Measurements from ENCODE around the gene CDK17.

DNA sequence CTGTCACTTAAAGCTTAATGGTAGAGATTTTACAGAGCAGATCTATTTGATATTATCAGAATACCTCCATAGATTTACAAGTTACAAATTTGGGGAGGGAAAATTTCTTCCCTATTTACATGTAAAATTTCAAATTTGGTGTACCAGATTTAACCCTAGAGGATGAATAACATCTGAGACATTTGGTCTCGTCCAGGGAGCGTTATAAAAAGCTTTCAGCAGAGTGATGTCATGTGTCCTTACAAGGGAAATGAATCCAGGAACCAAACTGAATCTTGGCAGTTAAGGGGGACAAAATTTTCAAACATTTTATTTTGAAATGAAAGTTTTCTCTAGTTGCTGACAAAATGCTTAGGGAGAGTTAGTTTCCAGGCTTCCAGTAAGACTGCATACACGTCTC is 4.5 kb upstream of the CDK17 start:
- TF ChIP-seq, protein P1, sequence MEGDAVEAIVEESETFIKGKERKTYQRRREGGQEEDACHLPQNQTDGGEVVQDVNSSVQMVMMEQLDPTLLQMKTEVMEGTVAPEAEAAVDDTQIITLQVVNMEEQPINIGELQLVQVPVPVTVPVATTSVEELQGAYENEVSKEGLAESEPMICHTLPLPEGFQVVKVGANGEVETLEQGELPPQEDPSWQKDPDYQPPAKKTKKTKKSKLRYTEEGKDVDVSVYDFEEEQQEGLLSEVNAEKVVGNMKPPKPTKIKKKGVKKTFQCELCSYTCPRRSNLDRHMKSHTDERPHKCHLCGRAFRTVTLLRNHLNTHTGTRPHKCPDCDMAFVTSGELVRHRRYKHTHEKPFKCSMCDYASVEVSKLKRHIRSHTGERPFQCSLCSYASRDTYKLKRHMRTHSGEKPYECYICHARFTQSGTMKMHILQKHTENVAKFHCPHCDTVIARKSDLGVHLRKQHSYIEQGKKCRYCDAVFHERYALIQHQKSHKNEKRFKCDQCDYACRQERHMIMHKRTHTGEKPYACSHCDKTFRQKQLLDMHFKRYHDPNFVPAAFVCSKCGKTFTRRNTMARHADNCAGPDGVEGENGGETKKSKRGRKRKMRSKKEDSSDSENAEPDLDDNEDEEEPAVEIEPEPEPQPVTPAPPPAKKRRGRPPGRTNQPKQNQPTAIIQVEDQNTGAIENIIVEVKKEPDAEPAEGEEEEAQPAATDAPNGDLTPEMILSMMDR (IDR thresholded peaks at IDR 0.05; ENCODE audit: control extremely low read depth in 1 of 3, insufficient read depth in 1 of 3, low read depth in 1 of 3, low read length in 3 of 3): no peak
- TF ChIP-seq CHD1 (IDR thresholded peaks at IDR 0.05; ENCODE audit: low read depth, low read length) (no peak), YY1 (IDR thresholded peaks at IDR 0.05; ENCODE audit: low read depth, low read length) (no peak), POLR2A (IDR thresholded peaks at IDR 0.05; ENCODE audit: control extremely low read depth in 1 of 2, low read depth in 2 of 2, low read length in 2 of 2) (no peak), SP1 (IDR thresholded peaks at IDR 0.05; ENCODE audit: low read depth, low read length) (no peak), POLR2AphosphoS5 (IDR thresholded peaks at IDR 0.05; ENCODE audit: low read depth, low read length) (no peak), JUND (IDR thresholded peaks at IDR 0.05; ENCODE audit: low read length) (no peak), RAD21 (IDR thresholded peaks at IDR 0.05 in 1 of 2, conservative IDR thresholded peaks at IDR 0.05 in 1 of 2; ENCODE audit: low read depth in 2 of 2, low read length in 2 of 2) (no peak), HDAC6 (IDR thresholded peaks at IDR 0.05; ENCODE audit: low read depth, low read length) (no peak), TAF7 (optimal IDR thresholded peaks at IDR 0.05; ENCODE audit: borderline replicate concordance, low read depth, low read length) (no peak)
- TF ChIP-seq, protein P2, sequence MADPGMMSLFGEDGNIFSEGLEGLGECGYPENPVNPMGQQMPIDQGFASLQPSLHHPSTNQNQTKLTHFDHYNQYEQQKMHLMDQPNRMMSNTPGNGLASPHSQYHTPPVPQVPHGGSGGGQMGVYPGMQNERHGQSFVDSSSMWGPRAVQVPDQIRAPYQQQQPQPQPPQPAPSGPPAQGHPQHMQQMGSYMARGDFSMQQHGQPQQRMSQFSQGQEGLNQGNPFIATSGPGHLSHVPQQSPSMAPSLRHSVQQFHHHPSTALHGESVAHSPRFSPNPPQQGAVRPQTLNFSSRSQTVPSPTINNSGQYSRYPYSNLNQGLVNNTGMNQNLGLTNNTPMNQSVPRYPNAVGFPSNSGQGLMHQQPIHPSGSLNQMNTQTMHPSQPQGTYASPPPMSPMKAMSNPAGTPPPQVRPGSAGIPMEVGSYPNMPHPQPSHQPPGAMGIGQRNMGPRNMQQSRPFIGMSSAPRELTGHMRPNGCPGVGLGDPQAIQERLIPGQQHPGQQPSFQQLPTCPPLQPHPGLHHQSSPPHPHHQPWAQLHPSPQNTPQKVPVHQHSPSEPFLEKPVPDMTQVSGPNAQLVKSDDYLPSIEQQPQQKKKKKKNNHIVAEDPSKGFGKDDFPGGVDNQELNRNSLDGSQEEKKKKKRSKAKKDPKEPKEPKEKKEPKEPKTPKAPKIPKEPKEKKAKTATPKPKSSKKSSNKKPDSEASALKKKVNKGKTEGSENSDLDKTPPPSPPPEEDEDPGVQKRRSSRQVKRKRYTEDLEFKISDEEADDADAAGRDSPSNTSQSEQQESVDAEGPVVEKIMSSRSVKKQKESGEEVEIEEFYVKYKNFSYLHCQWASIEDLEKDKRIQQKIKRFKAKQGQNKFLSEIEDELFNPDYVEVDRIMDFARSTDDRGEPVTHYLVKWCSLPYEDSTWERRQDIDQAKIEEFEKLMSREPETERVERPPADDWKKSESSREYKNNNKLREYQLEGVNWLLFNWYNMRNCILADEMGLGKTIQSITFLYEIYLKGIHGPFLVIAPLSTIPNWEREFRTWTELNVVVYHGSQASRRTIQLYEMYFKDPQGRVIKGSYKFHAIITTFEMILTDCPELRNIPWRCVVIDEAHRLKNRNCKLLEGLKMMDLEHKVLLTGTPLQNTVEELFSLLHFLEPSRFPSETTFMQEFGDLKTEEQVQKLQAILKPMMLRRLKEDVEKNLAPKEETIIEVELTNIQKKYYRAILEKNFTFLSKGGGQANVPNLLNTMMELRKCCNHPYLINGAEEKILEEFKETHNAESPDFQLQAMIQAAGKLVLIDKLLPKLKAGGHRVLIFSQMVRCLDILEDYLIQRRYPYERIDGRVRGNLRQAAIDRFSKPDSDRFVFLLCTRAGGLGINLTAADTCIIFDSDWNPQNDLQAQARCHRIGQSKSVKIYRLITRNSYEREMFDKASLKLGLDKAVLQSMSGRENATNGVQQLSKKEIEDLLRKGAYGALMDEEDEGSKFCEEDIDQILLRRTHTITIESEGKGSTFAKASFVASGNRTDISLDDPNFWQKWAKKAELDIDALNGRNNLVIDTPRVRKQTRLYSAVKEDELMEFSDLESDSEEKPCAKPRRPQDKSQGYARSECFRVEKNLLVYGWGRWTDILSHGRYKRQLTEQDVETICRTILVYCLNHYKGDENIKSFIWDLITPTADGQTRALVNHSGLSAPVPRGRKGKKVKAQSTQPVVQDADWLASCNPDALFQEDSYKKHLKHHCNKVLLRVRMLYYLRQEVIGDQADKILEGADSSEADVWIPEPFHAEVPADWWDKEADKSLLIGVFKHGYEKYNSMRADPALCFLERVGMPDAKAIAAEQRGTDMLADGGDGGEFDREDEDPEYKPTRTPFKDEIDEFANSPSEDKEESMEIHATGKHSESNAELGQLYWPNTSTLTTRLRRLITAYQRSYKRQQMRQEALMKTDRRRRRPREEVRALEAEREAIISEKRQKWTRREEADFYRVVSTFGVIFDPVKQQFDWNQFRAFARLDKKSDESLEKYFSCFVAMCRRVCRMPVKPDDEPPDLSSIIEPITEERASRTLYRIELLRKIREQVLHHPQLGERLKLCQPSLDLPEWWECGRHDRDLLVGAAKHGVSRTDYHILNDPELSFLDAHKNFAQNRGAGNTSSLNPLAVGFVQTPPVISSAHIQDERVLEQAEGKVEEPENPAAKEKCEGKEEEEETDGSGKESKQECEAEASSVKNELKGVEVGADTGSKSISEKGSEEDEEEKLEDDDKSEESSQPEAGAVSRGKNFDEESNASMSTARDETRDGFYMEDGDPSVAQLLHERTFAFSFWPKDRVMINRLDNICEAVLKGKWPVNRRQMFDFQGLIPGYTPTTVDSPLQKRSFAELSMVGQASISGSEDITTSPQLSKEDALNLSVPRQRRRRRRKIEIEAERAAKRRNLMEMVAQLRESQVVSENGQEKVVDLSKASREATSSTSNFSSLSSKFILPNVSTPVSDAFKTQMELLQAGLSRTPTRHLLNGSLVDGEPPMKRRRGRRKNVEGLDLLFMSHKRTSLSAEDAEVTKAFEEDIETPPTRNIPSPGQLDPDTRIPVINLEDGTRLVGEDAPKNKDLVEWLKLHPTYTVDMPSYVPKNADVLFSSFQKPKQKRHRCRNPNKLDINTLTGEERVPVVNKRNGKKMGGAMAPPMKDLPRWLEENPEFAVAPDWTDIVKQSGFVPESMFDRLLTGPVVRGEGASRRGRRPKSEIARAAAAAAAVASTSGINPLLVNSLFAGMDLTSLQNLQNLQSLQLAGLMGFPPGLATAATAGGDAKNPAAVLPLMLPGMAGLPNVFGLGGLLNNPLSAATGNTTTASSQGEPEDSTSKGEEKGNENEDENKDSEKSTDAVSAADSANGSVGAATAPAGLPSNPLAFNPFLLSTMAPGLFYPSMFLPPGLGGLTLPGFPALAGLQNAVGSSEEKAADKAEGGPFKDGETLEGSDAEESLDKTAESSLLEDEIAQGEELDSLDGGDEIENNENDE (IDR thresholded peaks at IDR 0.05; ENCODE audit: insufficient replicate concordance, low read length): no peak
- TF ChIP-seq, protein P3, sequence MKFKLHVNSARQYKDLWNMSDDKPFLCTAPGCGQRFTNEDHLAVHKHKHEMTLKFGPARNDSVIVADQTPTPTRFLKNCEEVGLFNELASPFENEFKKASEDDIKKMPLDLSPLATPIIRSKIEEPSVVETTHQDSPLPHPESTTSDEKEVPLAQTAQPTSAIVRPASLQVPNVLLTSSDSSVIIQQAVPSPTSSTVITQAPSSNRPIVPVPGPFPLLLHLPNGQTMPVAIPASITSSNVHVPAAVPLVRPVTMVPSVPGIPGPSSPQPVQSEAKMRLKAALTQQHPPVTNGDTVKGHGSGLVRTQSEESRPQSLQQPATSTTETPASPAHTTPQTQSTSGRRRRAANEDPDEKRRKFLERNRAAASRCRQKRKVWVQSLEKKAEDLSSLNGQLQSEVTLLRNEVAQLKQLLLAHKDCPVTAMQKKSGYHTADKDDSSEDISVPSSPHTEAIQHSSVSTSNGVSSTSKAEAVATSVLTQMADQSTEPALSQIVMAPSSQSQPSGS (IDR thresholded peaks at IDR 0.05; ENCODE audit: low read length): no peak
